G401 (cell line): ENCODE data around the gene MYBL2. TPM values are rescaled to one million over a fixed set of nuclear protein-coding genes. Genes with fewer than 3 reads are reported as not detected.

ENCODE experiments used
- total RNA-seq: library from RNA; depleted of rRNA; stranded (reverse); fragments of >200 nt; shearing (Covaris generic); gene quantifications from 2 replicates; pipeline ENCODE4 v1.2.3, GENCODE V29; 2014; rRNA removed

The MYBL2 gene
- total RNA-seq, 1 experiment from 2014 or later = 28.0 TPM

Other genes with a start within 250 kb of the MYBL2 start
- 24.1 and 27.9 TPM in 2 replicates for gene SRSF6, start 209.2 kb upstream of the MYBL2 start, total RNA-seq
- 3.0 and 17.9 TPM in 2 replicates for gene L3MBTL1, start 159.4 kb upstream of the MYBL2 start, total RNA-seq
- 0.27 TPM in 1 of 2 replicates, not detected in the other for gene SGK2, start 108.1 kb upstream of the MYBL2 start, total RNA-seq
- 66.6 and 72.5 TPM in 2 replicates for gene IFT52, start 76.2 kb upstream of the MYBL2 start, total RNA-seq
- gene GTSF1L, start 59.9 kb downstream of the MYBL2 start, total RNA-seq = not detected in 2 replicates
- gene TOX2, start 247.7 kb downstream of the MYBL2 start, total RNA-seq = 0.18 TPM in 1 of 2 replicates, not detected in the other